ENCODE results near the gene SH3BGRL. TPM values are rescaled to one million over a fixed set of nuclear protein-coding genes. Genes with fewer than 3 reads are reported as not detected.

Gene SH3BGRL
- total and polyA plus RNA-seq, 10 of the 15 experiments (the other 5 are each of a cell fraction or from before 2014, with no cell fraction given), result 75.6 to 178 (median 122) TPM

GRCh38 chrX:81255876-81256275, 54.0 kb downstream of the SH3BGRL start:
- CTCF ChIA-PET, result no interaction called here
- Histone ChIP-seq H3K36me3 (ENCODE audit: control insufficient read depth in 2 of 2, insufficient read depth in 2 of 2, low read length in 1 of 2) (no peaks in the 10 kb centered on the region), H3K27ac (ENCODE audit: control insufficient read depth, insufficient read depth) (no peak overlapping the region), H3K79me2 (ENCODE audit: control insufficient read depth, insufficient read depth, low read length) (no peaks in the 10 kb centered on the region), H3K27me3 (replicated peaks in 1 of 2; ENCODE audit: control insufficient read depth in 2 of 2, insufficient read depth in 2 of 2, low read length in 1 of 2) (no peaks in the 10 kb centered on the region), H2AFZ (ENCODE audit: control insufficient read depth, low read depth, low read length) (no peak overlapping the region), H4K20me1 (ENCODE audit: control insufficient read depth, insufficient read depth) (no peaks in the 10 kb centered on the region), H3K9me3 (replicated peaks; ENCODE audit: control insufficient read depth, insufficient read depth, low read length) (no peaks in the 10 kb centered on the region), H3K4me2 (ENCODE audit: control insufficient read depth, insufficient read depth) (no peak overlapping the region), H3K4me1 (ENCODE audit: control insufficient read depth, insufficient read depth, low read length) (no peaks in the 10 kb centered on the region), H3K9ac (ENCODE audit: control insufficient read depth, insufficient read depth, low read length) (no peak overlapping the region), H3K4me3 (no peak overlapping the region)
- in situ Hi-C loops (cut with MboI) (no loop called here), intact Hi-C loops (cut with micrococcal nuclease; ENCODE audit: unreplicated experiment) (no loop called here)
- SMC1A ChIA-PET (ENCODE audit: uncharacterized antibody, unreplicated experiment), result interaction anchor here (1.3 kb wide), 1 partner anchor 55 kb away, joined by 3 read pairs; the partner anchor contains the start of gene HMGN5
- DNase-seq (ENCODE audit: low read depth, low spot score) (no peak), ATAC-seq (no peak), FAIRE-seq (no peak)
- POLR2A ChIA-PET, result no interaction called here
- BruUV-seq (replicated peaks), result no TSS peak
- WGBS (ENCODE audit: insufficient coverage, insufficient replicate concordance, low lambda C conversion rate, missing lambda C conversion rate), result 44% methylated on average over 2 of the region's 2 CpGs
- RAD21 ChIA-PET (ENCODE audit: unreplicated experiment), result no interaction called here
- TF ChIP-seq MEF2A (IDR thresholded peaks at IDR 0.05; ENCODE audit: insufficient read depth, low read depth, low read length) (no peak), SPI1 (IDR thresholded peaks at IDR 0.05; ENCODE audit: borderline replicate concordance, insufficient read depth, low read depth, low read length) (no peak), ATF7 (IDR thresholded peaks at IDR 0.05; ENCODE audit: low read depth) (no peak), ELK1 (IDR thresholded peaks at IDR 0.05; ENCODE audit: low read depth, low read length) (no peak)

- no peak overlapping the region for H3K4me3 ChIP-seq
- H3K27me3 ChIP-seq (replicated peaks in 1 of 2; ENCODE audit: control insufficient read depth in 2 of 2, insufficient read depth in 2 of 2, low read length in 1 of 2), result no peaks in the 10 kb centered on the region
- H3K4me2 ChIP-seq (ENCODE audit: control insufficient read depth, insufficient read depth), result no peak overlapping the region
- CTCF ChIA-PET, result interaction anchor here (1.2 kb wide), 1 partner anchor 40 kb away, joined by 4 read pairs; no protein-coding TSS in a partner anchor
- RAD21 ChIA-PET (ENCODE audit: unreplicated experiment), result no interaction called here
- FAIRE-seq (no peak), ATAC-seq (no peak), DNase-seq (ENCODE audit: low read depth, low spot score) (no peak)
- POLR2A ChIA-PET, result no interaction called here
- no peaks in the 10 kb centered on the region for H3K4me1 ChIP-seq (ENCODE audit: control insufficient read depth, insufficient read depth, low read length)
- no peaks in the 10 kb centered on the region for H3K9me3 ChIP-seq (replicated peaks; ENCODE audit: control insufficient read depth, insufficient read depth, low read length)
- H3K9ac ChIP-seq (ENCODE audit: control insufficient read depth, insufficient read depth, low read length), result no peak overlapping the region
- H3K36me3 ChIP-seq (ENCODE audit: control insufficient read depth in 2 of 2, insufficient read depth in 2 of 2, low read length in 1 of 2), result no peaks in the 10 kb centered on the region
- no peak overlapping the region for H2AFZ ChIP-seq (ENCODE audit: control insufficient read depth, low read depth, low read length)
- intact Hi-C loops (cut with micrococcal nuclease; ENCODE audit: unreplicated experiment), result no loop called here
- no peaks in the 10 kb centered on the region for H3K79me2 ChIP-seq (ENCODE audit: control insufficient read depth, insufficient read depth, low read length)
- in situ Hi-C loops (cut with MboI), result no loop called here
- no peak overlapping the region for H3K27ac ChIP-seq (ENCODE audit: control insufficient read depth, insufficient read depth)
- no peaks in the 10 kb centered on the region for H4K20me1 ChIP-seq (ENCODE audit: control insufficient read depth, insufficient read depth)
- SMC1A ChIA-PET (ENCODE audit: uncharacterized antibody, unreplicated experiment), result interaction anchor here (1.3 kb wide), 1 partner anchor 33 kb away, joined by 3 read pairs; no protein-coding TSS in a partner anchor
- no TSS peak for BruUV-seq (replicated peaks)
- no peak for TF ChIP-seq STAT1 (conservative IDR thresholded peaks at IDR 0.05)
- no peak for TF ChIP-seq MYC (IDR thresholded peaks at IDR 0.05; ENCODE audit: insufficient read depth, insufficient read length, insufficient replicate concordance, low read length, severe bottlenecking)
- no peak for TF ChIP-seq ZNF207 (IDR thresholded peaks at IDR 0.05; ENCODE audit: borderline replicate concordance)
- no peak for TF ChIP-seq MEF2B (IDR thresholded peaks at IDR 0.05; ENCODE audit: partially characterized antibody, poor library complexity, severe bottlenecking)
- TF ChIP-seq IKZF2 (IDR thresholded peaks at IDR 0.05), result no peak
- no peak for TF ChIP-seq ELK1 (IDR thresholded peaks at IDR 0.05; ENCODE audit: low read depth, low read length)
- TF ChIP-seq USF2 (IDR thresholded peaks at IDR 0.05; ENCODE audit: borderline replicate concordance, low read depth, low read length), result no peak
These were observed 55.9 kb downstream of the SH3BGRL start for GRCh38 chrX:81257817-81258216.
